ENCODE measurements around the gene IFI44L. TPM values are rescaled to one million over a fixed set of nuclear protein-coding genes. Genes with fewer than 3 reads are reported as not detected.

Gene IFI44L
- total RNA-seq, 3 donors from 2014 or later = 2.2 to 7.5 (median 2.7) TPM

DNA sequence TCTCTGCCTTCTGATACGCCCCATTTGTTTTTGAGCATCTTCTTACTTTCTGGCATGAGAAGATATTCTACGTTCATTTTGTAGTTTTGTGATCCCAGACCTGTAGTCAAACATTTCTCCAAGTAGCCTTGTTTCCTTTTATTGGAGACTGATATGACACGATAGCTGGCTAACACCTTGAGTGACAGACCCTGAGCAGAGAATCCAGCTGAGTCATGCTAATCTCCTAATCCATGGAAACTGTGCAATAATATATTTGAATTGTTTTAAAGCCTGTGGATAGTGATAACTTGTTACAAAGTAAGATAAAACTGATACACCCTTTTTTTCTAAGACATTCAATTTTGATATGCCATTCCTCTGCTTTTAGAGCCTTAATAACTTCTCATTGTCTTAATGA, 1.2 kb upstream of the IFI44L start:
- H3K36me3 Mint-ChIP-seq (ENCODE audit: insufficient read depth) = peaks cover 6% of the 10 kb centered on the region
- no peaks in the 10 kb centered on the region for H3K27me3 Mint-ChIP-seq (ENCODE audit: low read depth)
- DNase-seq = no peak
- H3K4me3 Mint-ChIP-seq = peak overlapping the region; percentile 84
- no peak for ATAC-seq
- peaks cover 50% of the 10 kb centered on the region for H3K4me1 Mint-ChIP-seq (ENCODE audit: low read depth)
- no peaks in the 10 kb centered on the region for H3K9me3 Mint-ChIP-seq

DNA sequence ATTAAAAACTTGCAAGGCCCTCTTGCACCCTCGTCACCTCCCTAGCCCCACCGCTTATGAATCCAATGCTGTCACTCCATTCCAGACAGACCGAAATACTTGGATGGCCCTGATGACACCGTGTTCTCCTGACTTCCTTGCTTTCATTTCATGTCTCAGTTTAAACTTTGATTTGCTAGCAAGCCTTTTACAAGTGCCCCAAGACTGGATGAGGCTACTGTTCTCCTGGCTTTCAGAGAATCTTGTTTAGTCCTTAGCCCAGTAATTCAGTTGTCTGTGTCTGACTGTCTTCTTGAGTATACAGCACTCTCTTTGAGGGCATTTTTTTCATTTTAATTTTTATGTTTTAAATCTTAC, 824 bp upstream of the IFI44L start:
- peak in 1 of 2 donors; percentile 10 for ATAC-seq
- H3K27me3 Mint-ChIP-seq (ENCODE audit: low read depth) = no peaks in the 10 kb centered on the region
- peaks cover 10% of the 10 kb centered on the region for H3K36me3 Mint-ChIP-seq (ENCODE audit: insufficient read depth)
- no peaks in the 10 kb centered on the region for H3K9me3 Mint-ChIP-seq
- no peak for DNase-seq
- H3K4me3 Mint-ChIP-seq = peak overlapping the region; percentile 84
- peaks cover 54% of the 10 kb centered on the region for H3K4me1 Mint-ChIP-seq (ENCODE audit: low read depth)

DNA sequence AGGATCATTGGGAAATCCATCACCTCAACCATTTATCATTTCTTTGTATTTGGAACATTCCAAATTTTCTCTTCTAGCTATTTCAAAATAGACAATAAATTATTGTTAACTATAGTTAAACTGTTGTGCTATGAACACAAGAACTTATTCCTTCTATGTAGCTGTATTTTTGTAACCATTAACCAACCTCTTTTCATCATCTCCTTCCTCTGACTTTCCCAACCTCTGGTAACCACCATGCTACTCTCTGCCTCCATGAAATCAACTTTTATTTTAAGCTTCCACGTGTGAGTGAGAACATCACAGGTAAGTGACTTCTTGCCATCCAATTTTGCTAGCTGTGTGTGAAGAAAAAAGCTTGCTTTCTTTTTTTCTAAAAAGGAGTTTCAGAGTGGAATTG, 418 bp downstream of the IFI44L start:
- H3K36me3 Mint-ChIP-seq (ENCODE audit: insufficient read depth) = peaks cover 19% of the 10 kb centered on the region
- no peaks in the 10 kb centered on the region for H3K9me3 Mint-ChIP-seq
- ATAC-seq = no peak
- peaks cover 65% of the 10 kb centered on the region for H3K4me1 Mint-ChIP-seq (ENCODE audit: low read depth)
- H3K27me3 Mint-ChIP-seq (ENCODE audit: low read depth) = no peaks in the 10 kb centered on the region
- no peak for DNase-seq
- peak overlapping the region; percentile 84 for H3K4me3 Mint-ChIP-seq

DNA sequence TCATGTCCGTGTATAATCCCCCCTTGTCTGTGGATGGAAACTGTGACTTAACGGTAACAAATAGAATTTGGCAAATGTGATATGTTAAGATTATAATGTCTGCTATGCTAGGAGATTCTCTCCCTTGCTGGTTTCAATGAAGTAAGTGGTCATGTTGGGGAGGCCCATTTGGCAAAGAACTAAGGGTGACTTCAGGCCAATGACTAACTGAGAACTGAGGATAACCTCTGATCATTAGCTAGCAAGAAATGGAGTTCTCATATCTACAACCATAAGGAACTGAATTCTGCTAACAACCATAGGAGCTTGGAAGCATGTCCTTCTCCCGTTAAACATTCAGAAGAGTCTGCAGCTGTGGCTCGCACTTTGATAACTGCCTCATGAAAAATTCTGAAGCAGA, 2.3 kb downstream of the IFI44L start:
- peaks cover 26% of the 10 kb centered on the region for H3K36me3 Mint-ChIP-seq (ENCODE audit: insufficient read depth)
- H3K4me1 Mint-ChIP-seq (ENCODE audit: low read depth) = peaks cover 72% of the 10 kb centered on the region
- no peaks in the 10 kb centered on the region for H3K9me3 Mint-ChIP-seq
- peak overlapping the region; percentile 81 for H3K4me3 Mint-ChIP-seq
- ATAC-seq (no peak), DNase-seq (no peak)
- no peaks in the 10 kb centered on the region for H3K27me3 Mint-ChIP-seq (ENCODE audit: low read depth)

DNA sequence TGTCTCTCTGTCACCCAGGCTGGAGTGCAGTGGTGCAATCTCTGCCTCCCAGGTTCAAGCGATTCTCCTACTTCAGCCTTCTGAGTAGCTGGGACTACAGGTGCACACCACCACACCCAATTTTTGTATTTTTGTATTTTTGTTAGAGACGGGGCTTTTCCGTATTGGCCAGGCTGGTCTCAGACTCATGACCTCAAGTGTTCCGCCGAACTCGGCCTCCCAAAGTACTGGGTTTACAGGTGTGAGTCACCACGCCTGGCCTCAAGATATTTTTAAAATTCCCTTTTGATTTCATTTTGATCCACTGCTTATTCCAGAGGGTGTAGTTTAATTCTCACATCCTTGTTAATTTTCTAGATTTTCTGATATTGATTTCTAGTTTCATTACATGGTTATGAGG, 3.8 kb downstream of the IFI44L start:
- Mint-ChIP-seq H3K27me3 (ENCODE audit: low read depth) (no peaks in the 10 kb centered on the region), H3K4me1 (ENCODE audit: low read depth) (peaks cover 64% of the 10 kb centered on the region), H3K36me3 (ENCODE audit: insufficient read depth) (peaks cover 30% of the 10 kb centered on the region), H3K4me3 (peak overlapping the region; percentile 81), H3K9me3 (no peaks in the 10 kb centered on the region)
- ATAC-seq = no peak
- no peak for DNase-seq

DNA sequence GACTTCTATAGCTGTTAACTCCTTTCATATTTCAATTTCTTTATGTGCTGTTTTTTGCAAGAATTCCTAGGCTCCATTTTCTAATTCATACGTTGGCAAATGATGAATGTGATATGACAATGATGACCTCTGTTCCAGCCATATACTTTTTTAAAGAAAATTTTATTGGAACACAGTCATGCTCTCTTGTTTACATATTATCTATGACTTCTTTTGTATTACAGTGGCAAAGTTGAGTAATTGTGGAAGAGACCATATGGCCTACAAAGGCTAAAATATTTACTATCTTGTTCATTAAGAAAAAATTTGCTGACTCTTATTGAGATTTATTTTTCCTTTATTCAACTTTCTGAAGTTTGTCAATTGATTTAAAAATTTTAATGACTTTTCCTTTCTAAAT, 7.1 kb downstream of the IFI44L start:
- Mint-ChIP-seq H3K4me1 (ENCODE audit: low read depth) (peaks cover 42% of the 10 kb centered on the region), H3K27me3 (ENCODE audit: low read depth) (no peaks in the 10 kb centered on the region)
- no peak for ATAC-seq

GRCh38 chr1:78630600-78630999, 10.4 kb downstream of the IFI44L start:
- Mint-ChIP-seq H3K36me3 (ENCODE audit: insufficient read depth) (peaks cover 26% of the 10 kb centered on the region), H3K27me3 (ENCODE audit: low read depth) (no peaks in the 10 kb centered on the region), H3K4me1 (ENCODE audit: low read depth) (peaks cover 16% of the 10 kb centered on the region), H3K9me3 (peaks cover 9% of the 10 kb centered on the region), H3K4me3 (no peak overlapping the region)
- no peak for DNase-seq
- no peak for ATAC-seq

More for the DNA sequence above, 7.1 kb downstream of the IFI44L start:
- H3K36me3 Mint-ChIP-seq (ENCODE audit: insufficient read depth) = peaks cover 36% of the 10 kb centered on the region
- no peak for DNase-seq
- no peak overlapping the region for H3K4me3 Mint-ChIP-seq
- H3K9me3 Mint-ChIP-seq = no peaks in the 10 kb centered on the region

DNA sequence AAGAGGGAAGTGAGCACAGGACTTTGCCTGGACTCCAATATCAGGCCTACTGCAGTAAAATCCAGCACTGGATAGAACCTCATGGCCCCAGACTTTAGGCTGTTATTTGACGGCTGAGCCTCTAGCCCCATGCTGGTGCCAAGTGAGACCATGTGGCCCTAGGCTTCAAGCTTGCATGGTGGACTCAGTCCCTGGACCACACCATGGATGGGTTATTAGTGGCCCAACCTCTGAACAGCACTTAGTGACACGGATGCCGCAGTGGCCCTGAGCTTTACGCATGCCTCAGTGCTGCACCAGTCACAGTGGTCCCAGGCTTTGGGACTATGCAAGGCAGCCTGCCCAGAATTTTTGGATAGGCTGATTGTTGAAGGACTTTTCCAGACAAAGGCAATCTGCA, 13.0 kb downstream of the IFI44L start:
- Mint-ChIP-seq H3K9me3 (peaks cover 9% of the 10 kb centered on the region), H3K36me3 (ENCODE audit: insufficient read depth) (peaks cover 24% of the 10 kb centered on the region), H3K4me3 (no peak overlapping the region), H3K4me1 (ENCODE audit: low read depth) (peaks cover 7% of the 10 kb centered on the region), H3K27me3 (ENCODE audit: low read depth) (no peaks in the 10 kb centered on the region)
- DNase-seq (no peak), ATAC-seq (no peak)

GRCh38 chr1:78640462-78640861, 20.2 kb downstream of the IFI44L start:
- peaks cover 17% of the 10 kb centered on the region for H3K4me1 Mint-ChIP-seq (ENCODE audit: low read depth)
- no peak overlapping the region for H3K4me3 Mint-ChIP-seq

DNA sequence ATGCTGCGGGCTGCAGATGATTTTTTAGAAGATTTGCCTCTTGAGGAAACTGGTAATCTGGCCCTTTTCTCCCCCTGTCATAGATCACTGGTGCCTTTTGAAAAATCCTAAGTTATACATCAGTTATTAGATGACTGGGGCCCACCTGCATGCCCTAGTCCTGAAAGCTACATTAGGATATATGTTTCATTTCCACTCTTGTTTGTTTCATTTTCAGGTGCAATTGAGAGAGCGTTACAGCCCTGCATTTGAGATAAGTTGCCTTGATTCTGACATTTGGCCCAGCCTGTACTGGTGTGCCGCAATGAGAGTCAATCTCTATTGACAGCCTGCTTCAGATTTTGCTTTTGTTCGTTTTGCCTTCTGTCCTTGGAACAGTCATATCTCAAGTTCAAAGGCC, 21.3 kb downstream of the IFI44L start:
- H3K36me3 Mint-ChIP-seq (ENCODE audit: insufficient read depth) = peaks cover 47% of the 10 kb centered on the region
- peaks cover 27% of the 10 kb centered on the region for H3K4me1 Mint-ChIP-seq (ENCODE audit: low read depth)

More at GRCh38 chr1:78640462-78640861, 20.2 kb downstream of the IFI44L start:
- DNase-seq (no peak), ATAC-seq (no peak)
- H3K36me3 Mint-ChIP-seq (ENCODE audit: insufficient read depth) = peaks cover 51% of the 10 kb centered on the region
- peaks cover 11% of the 10 kb centered on the region for H3K9me3 Mint-ChIP-seq
- H3K27me3 Mint-ChIP-seq (ENCODE audit: low read depth) = no peaks in the 10 kb centered on the region

GRCh38 chr1:78645723-78646122, 25.5 kb downstream of the IFI44L start:
- DNase-seq (no peak), ATAC-seq (peak in 1 of 2 donors; percentile 20)
- H3K36me3 Mint-ChIP-seq (ENCODE audit: insufficient read depth) = peaks cover 41% of the 10 kb centered on the region
- no peak overlapping the region for H3K4me3 Mint-ChIP-seq
- peaks cover 22% of the 10 kb centered on the region for H3K9me3 Mint-ChIP-seq
- no peaks in the 10 kb centered on the region for H3K27me3 Mint-ChIP-seq (ENCODE audit: low read depth)
- peaks cover 56% of the 10 kb centered on the region for H3K4me1 Mint-ChIP-seq (ENCODE audit: low read depth)

More for the DNA sequence above, 21.3 kb downstream of the IFI44L start:
- ATAC-seq (no peak), DNase-seq (no peak)
- Mint-ChIP-seq H3K9me3 (peaks cover 11% of the 10 kb centered on the region), H3K27me3 (ENCODE audit: low read depth) (no peaks in the 10 kb centered on the region), H3K4me3 (no peak overlapping the region)

DNA sequence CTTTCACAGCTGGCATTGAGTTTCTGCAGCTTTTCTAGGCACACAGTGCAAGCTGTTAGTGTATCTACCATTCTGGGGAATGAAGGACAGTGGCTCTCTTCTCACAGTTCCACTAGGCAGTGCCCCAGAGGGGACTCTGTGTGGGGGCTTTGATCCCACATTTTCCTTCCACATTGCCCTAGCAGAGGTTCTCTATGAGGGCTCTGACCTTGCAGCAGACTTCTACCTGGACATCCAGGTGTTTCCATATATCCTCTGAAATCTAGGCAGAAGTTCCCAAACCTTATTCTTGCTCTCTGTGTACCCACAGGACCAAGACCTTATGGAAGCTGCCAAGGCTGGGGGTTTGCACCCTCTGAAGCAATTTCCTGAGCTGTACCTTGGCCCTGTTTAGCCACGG, 27.0 kb downstream of the IFI44L start:
- peaks cover 67% of the 10 kb centered on the region for H3K4me1 Mint-ChIP-seq (ENCODE audit: low read depth)
- peaks cover 29% of the 10 kb centered on the region for H3K36me3 Mint-ChIP-seq (ENCODE audit: insufficient read depth)
- H3K27me3 Mint-ChIP-seq (ENCODE audit: low read depth) = no peaks in the 10 kb centered on the region
- ATAC-seq (no peak), DNase-seq (no peak)
- peaks cover 21% of the 10 kb centered on the region for H3K9me3 Mint-ChIP-seq
- H3K4me3 Mint-ChIP-seq = no peak overlapping the region

DNA sequence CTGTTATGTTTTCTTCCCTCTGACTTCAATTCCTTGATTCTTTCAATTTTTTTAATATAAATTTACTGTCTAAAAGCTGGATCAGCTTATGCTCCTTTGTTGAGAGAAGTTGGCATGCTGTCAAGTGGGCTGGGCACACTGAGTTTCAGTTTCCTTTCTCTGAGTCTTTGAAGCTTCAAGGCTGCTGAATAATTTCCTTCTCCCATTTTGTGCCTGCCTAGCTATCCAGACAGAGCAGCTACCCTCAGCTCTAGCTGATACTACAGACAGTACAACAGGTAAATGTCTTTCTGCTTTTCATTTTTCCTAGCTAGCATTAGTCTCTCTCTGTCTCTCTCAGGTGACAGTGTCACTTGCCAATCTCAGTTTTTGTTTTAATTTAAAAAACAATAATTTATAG, 29.4 kb downstream of the IFI44L start, which contains the start of gene IFI44:
IFI44 (plus strand) TSS at position 204 of the 400 bp plus-strand sequence. CDS start 365 bp downstream, outside the sequence.
- H3K4me3 Mint-ChIP-seq = peak within 1 kb of the TSS; percentile 87
- peaks cover 19% of the 10 kb centered on the region for H3K36me3 Mint-ChIP-seq (ENCODE audit: insufficient read depth)
- H3K9me3 Mint-ChIP-seq = peaks cover 11% of the 10 kb centered on the region
- DNase-seq (peak; percentile 61), ATAC-seq (peak; percentile 83 to 86)
- peaks cover 74% of the 10 kb centered on the region for H3K4me1 Mint-ChIP-seq (ENCODE audit: low read depth)
- H3K27me3 Mint-ChIP-seq (ENCODE audit: low read depth) = no peaks in the 10 kb centered on the region

- peaks cover 11% of the 10 kb centered on the region for H3K9me3 Mint-ChIP-seq
Measured at GRCh38 chr1:78650114-78650660, 29.9 kb downstream of the IFI44L start.

GRCh38 chr1:78651241-78651640, 31.0 kb downstream of the IFI44L start:
- ATAC-seq (peak; percentile 63 to 74), DNase-seq (no peak)
- peaks cover 11% of the 10 kb centered on the region for H3K9me3 Mint-ChIP-seq
- peak overlapping the region; percentile 87 for H3K4me3 Mint-ChIP-seq
- peaks cover 73% of the 10 kb centered on the region for H3K4me1 Mint-ChIP-seq (ENCODE audit: low read depth)
- H3K36me3 Mint-ChIP-seq (ENCODE audit: insufficient read depth) = peaks cover 28% of the 10 kb centered on the region
- no peaks in the 10 kb centered on the region for H3K27me3 Mint-ChIP-seq (ENCODE audit: low read depth)

More at GRCh38 chr1:78650114-78650660, 29.9 kb downstream of the IFI44L start:
- no peaks in the 10 kb centered on the region for H3K27me3 Mint-ChIP-seq (ENCODE audit: low read depth)
- peaks cover 73% of the 10 kb centered on the region for H3K4me1 Mint-ChIP-seq (ENCODE audit: low read depth)
- DNase-seq = no peak
- ATAC-seq = no peak
- H3K4me3 Mint-ChIP-seq = peak overlapping the region; percentile 87
- H3K36me3 Mint-ChIP-seq (ENCODE audit: insufficient read depth) = peaks cover 20% of the 10 kb centered on the region
